DND-41 (cell line): ENCODE results near the gene SLC30A1.
"Not testable (repeated sequence)": the region's sequence is repeated elsewhere in the genome, so short reads cannot be mapped to it uniquely, and the experiment has no call there.

Experiments
- ATAC-seq: fragments of 200-7000 bp; cut with Tn5 transposase; 3 replicates; pipeline ENCODE4 v1.9.1; 2021; ENCODE audit warnings: low read depth; ENCODE audit not compliant: insufficient read depth
- DNase-seq: peaks from one replicate; pipeline ENCODE4 v3.0.0-alpha.2; 2020
- H2AFZ ChIP-seq: 2 replicates; pipeline ENCODE4 v1.6.0; 2012; ENCODE audit warnings: low read depth, low read length
- H3K27ac ChIP-seq: 2 replicates; pipeline ENCODE4 v1.5.1; 2012; ENCODE audit warnings: low read length, inconsistent platforms
- H3K27me3 ChIP-seq: fragments of 200-600 bp; sonication (generic); 2 replicates; pipeline ENCODE4 v1.6.0; 2012; ENCODE audit warnings: low read length, mild to moderate bottlenecking, inconsistent platforms; ENCODE audit not compliant: insufficient read depth, poor library complexity
- H3K36me3 ChIP-seq: 2 replicates; pipeline ENCODE4 v1.5.1; 2012; ENCODE audit warnings: low read length, inconsistent platforms; ENCODE audit not compliant: insufficient read depth
- H3K4me1 ChIP-seq: 2 replicates; pipeline ENCODE4 v1.5.1; 2012; ENCODE audit warnings: mild to moderate bottlenecking, low read length; ENCODE audit not compliant: insufficient read depth
- H3K4me2 ChIP-seq: 2 replicates; pipeline ENCODE4 v1.6.0; 2012; ENCODE audit warnings: mild to moderate bottlenecking, moderate library complexity, low read length, inconsistent platforms; ENCODE audit not compliant: insufficient read depth
- H3K4me3 ChIP-seq, 2 experiments: fragments of 200-600 bp in 1 of 2; shearing (Covaris generic) in 1 of 2; 2 replicates each; pipeline ENCODE4 v1.5.1; 2012 to 2016; ENCODE audit warnings: inconsistent platforms in 2 of 2, low read length in 2 of 2, mild to moderate bottlenecking in 2 of 2, low read depth in 1 of 2, moderate library complexity in 1 of 2
- H3K79me2 ChIP-seq: 2 replicates; pipeline ENCODE4 v1.6.0; 2012; ENCODE audit warnings: low read length, inconsistent platforms; ENCODE audit not compliant: insufficient read depth
- H3K9ac ChIP-seq: 2 replicates; pipeline ENCODE4 v1.6.0; 2012; ENCODE audit warnings: low read depth, mild to moderate bottlenecking, inconsistent platforms, low read length, moderate library complexity
- H3K9me3 ChIP-seq: 2 replicates; pipeline ENCODE4 v1.5.1; 2012; ENCODE audit warnings: low read length, moderate library complexity, mild to moderate bottlenecking, inconsistent platforms; ENCODE audit not compliant: insufficient read depth, severe bottlenecking
- H4K20me1 ChIP-seq: 2 replicates; pipeline ENCODE4 v1.6.0; 2012; ENCODE audit warnings: low read length; ENCODE audit not compliant: insufficient read depth
- CTCF ChIP-seq: IDR thresholded peaks from 2 replicates; pipeline ENCODE4 v1.5.1; 2012; ENCODE audit warnings: borderline replicate concordance, low read length, moderate library complexity, mild to moderate bottlenecking; ENCODE audit not compliant: poor library complexity, severe bottlenecking; ENCODE audit errors: extremely low read depth
- EZH2 ChIP-seq: IDR thresholded peaks from 3 replicates; pipeline ENCODE4 v1.6.1; 2012; ENCODE audit warnings: borderline replicate concordance, low read depth, mild to moderate bottlenecking, moderate library complexity, low read length, inconsistent platforms; ENCODE audit not compliant: severe bottlenecking

The SLC30A1 gene

DNA sequence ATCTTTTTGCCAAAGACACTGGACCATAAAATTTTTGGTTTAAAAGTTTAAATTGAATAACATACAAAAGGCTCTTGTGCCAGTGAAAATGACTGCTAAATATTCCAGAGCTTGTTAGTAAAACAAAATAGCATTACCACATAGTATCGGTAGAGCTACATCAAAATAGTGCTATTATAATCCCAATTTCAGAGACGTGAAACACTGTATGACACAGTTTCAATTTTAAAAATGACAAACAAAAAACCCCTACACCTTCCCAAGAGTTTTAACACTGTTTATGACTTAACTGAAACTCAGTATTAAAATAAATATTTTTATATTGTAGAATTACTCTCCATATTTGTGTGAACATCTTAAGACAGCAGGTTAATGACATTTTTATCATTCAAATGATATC lies 7.0 kb downstream of the SLC30A1 start:
- no peak overlapping the region for H2AFZ ChIP-seq
- H3K27ac ChIP-seq, result no peak overlapping the region
- no peaks in the 10 kb centered on the region for H3K27me3 ChIP-seq
- H3K4me1 ChIP-seq, result peaks cover 19% of the 10 kb centered on the region
- H3K4me3 ChIP-seq, result no peak overlapping the region
- TF ChIP-seq EZH2 (no peak), CTCF (no peak)
- peaks cover 11% of the 10 kb centered on the region for H3K79me2 ChIP-seq
- H3K9ac ChIP-seq, result no peak overlapping the region
- peaks cover 13% of the 10 kb centered on the region; the same call in 1 of the 2 replicates for H4K20me1 ChIP-seq
- peaks cover 22% of the 10 kb centered on the region for H3K36me3 ChIP-seq
- no peak overlapping the region for H3K4me2 ChIP-seq
- no peaks in the 10 kb centered on the region for H3K9me3 ChIP-seq
- no peak for DNase-seq
- ATAC-seq, result no peak

- H4K20me1 ChIP-seq, result not testable (repeated sequence)
Measured at GRCh38 chr1:211570378-211570777, 8.6 kb downstream of the SLC30A1 start.

DNA sequence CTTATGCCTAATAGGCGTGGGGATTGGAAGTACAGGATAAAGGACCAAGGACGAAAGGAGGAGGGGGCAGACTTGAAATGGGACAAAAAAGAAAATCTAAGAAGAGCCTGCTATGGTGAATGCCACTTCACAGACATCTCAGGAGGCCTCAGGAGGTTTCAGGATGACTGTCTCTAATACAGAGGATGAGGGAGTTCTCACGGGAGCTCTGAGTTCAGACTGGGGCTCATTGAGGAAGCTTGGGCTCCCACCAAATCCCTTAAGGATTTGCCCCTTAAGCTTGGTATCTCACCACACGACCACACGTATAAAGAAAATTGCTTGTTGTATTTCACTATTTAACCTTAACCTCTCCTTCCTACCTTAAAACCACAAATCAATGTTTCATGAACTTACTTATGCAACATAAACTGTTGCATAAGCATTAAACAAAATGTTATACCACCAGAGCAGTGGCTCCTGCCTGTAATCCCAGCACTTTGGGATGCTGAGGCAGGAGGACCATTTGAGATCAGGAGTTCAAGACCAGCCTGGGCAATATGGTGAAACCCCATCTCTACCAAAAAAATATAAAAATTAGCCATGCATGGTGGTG lies 12.4 kb downstream of the SLC30A1 start:
- DNase-seq, result no peak
- H3K9me3 ChIP-seq, result no peaks in the 10 kb centered on the region

More at GRCh38 chr1:211570378-211570777, 8.6 kb downstream of the SLC30A1 start:
- H3K27me3 ChIP-seq, H3K4me1 ChIP-seq, H3K4me2 ChIP-seq, H3K9ac ChIP-seq, H3K9me3 ChIP-seq, H3K4me3 ChIP-seq, H2AFZ ChIP-seq, H3K79me2 ChIP-seq, H3K27ac ChIP-seq, ATAC-seq, DNase-seq: not testable (repeated sequence)
- H3K36me3 ChIP-seq, result peaks cover 15% of the 10 kb centered on the region

DNA sequence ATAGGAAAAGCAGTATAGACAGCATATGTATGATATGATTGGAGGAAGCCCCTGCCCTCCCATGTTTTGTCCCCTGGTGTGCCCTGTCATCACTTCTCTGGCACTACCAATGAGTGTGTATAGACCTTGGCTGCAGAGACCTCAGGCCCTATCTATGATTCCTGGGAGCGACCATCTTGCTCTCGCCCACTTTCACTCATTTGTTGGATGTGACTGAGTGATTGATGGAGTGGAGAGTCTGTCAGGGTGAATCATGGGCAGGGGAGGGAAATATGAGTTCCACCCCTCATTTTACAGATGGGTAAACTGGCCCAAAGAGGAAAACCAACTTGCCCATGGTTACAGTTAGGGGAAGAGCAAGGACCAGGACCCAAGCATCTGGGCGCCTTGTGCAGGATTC lies 14.9 kb downstream of the SLC30A1 start:
- ATAC-seq (no peak), DNase-seq (no peak)
- Histone ChIP-seq H3K9me3 (no peaks in the 10 kb centered on the region), H3K27me3 (peaks cover 2% of the 10 kb centered on the region), H3K79me2 (no peaks in the 10 kb centered on the region), H3K4me2 (no peak overlapping the region), H3K4me1 (no peaks in the 10 kb centered on the region), H4K20me1 (no peaks in the 10 kb centered on the region), H3K4me3 (no peak overlapping the region), H2AFZ (no peak overlapping the region), H3K27ac (no peak overlapping the region), H3K36me3 (no peaks in the 10 kb centered on the region), H3K9ac (no peak overlapping the region)
- TF ChIP-seq CTCF (no peak), EZH2 (no peak)

More for the DNA sequence above, 12.4 kb downstream of the SLC30A1 start:
- TF ChIP-seq CTCF (no peak), EZH2 (no peak)
- no peak overlapping the region for H3K9ac ChIP-seq
- no peaks in the 10 kb centered on the region for H3K27me3 ChIP-seq
- no peak overlapping the region for H3K27ac ChIP-seq
- H3K4me3 ChIP-seq, result no peak overlapping the region
- H4K20me1 ChIP-seq, result no peaks in the 10 kb centered on the region; the same call in 1 of the 2 replicates
- no peaks in the 10 kb centered on the region for H3K4me1 ChIP-seq
- H3K36me3 ChIP-seq, result no peaks in the 10 kb centered on the region
- no peak overlapping the region for H3K4me2 ChIP-seq
- no peaks in the 10 kb centered on the region for H3K79me2 ChIP-seq
- no peak for ATAC-seq
- no peak overlapping the region for H2AFZ ChIP-seq
